Natural killer cell (primary cell): Measurements from ENCODE around the gene FBXW2. TPM values are rescaled to one million over a fixed set of nuclear protein-coding genes. Genes with fewer than 3 reads are reported as not detected.

Source experiments
- ATAC-seq, 3 donors: fragments of 150-1000 bp in 2 of 3; fragments of 200-7000 bp in 1 of 3; cut with Tn5 transposase; 1 replicate in 1 of 3; 2 replicates in 2 of 3; pipeline ENCODE4 v1.10.0; 2021; ENCODE audit warnings: mild to moderate bottlenecking in 2 of 3, moderate library complexity in 2 of 3
- DNase-seq, 2 donors: peaks; one replicate each; pipeline versions ENCODE4 v3.0.0 to v3.0.0-alpha.2; 2013 to 2021; ENCODE audit warnings: mixed read lengths in 1 of 2
- H3K27ac ChIP-seq: one replicate; pipeline ENCODE4 v1.5.1; 2013; ENCODE audit warnings: mild to moderate bottlenecking, low read length
- H3K27me3 ChIP-seq: one replicate; pipeline ENCODE4 v1.6.1; 2013; ENCODE audit warnings: low read length; ENCODE audit not compliant: control insufficient read depth, insufficient read depth
- H3K36me3 ChIP-seq: one replicate; pipeline ENCODE4 v1.6.1; 2013; ENCODE audit warnings: low read length; ENCODE audit not compliant: control insufficient read depth, insufficient read depth
- H3K4me1 ChIP-seq: one replicate; pipeline ENCODE4 v1.6.1; 2013; ENCODE audit warnings: low read length; ENCODE audit not compliant: control insufficient read depth, insufficient read depth
- H3K4me3 ChIP-seq: one replicate; pipeline ENCODE4 v1.5.1; 2013; ENCODE audit warnings: low read length
- H3K9me3 ChIP-seq: one replicate; pipeline ENCODE4 v1.6.1; 2013; ENCODE audit warnings: low read length; ENCODE audit not compliant: control insufficient read depth, insufficient read depth
- H3K27ac Mint-ChIP-seq, 2 donors: one replicate each; pipeline ENCODE4 v1.8.0; 2022; ENCODE audit warnings: mild to moderate bottlenecking in 2 of 2, mixed read lengths in 2 of 2, moderate library complexity in 1 of 2
- H3K27me3 Mint-ChIP-seq, 2 donors: one replicate each; pipeline ENCODE4 v1.8.0; 2022; ENCODE audit warnings: low read depth in 2 of 2, mixed read lengths in 2 of 2
- H3K36me3 Mint-ChIP-seq: one replicate; pipeline ENCODE4 v1.8.0; 2022; ENCODE audit warnings: mixed read lengths
- H3K4me1 Mint-ChIP-seq, 2 donors: one replicate each; pipeline ENCODE4 v1.8.0; 2022; ENCODE audit warnings: mixed read lengths in 2 of 2
- H3K4me3 Mint-ChIP-seq: one replicate; pipeline ENCODE4 v1.8.0; 2022; ENCODE audit warnings: mild to moderate bottlenecking, moderate library complexity, mixed read lengths
- H3K9me3 Mint-ChIP-seq, 2 donors: one replicate each; pipeline ENCODE4 v1.8.0; 2022; ENCODE audit warnings: mixed read lengths in 2 of 2
- CTCF ChIP-seq: fragments of 200-600 bp; IDR thresholded peaks from one replicate; pipeline ENCODE4 v1.8.0; 2022; ENCODE audit warnings: antibody characterized with exemption
- WGBS: methylation state at CpG from one replicate; pipeline ENCODE4 v1.1.7; 2013; ENCODE audit warnings: missing lambda C conversion rate; ENCODE audit not compliant: insufficient coverage; 5-methylcytosine and 5-hydroxymethylcytosine counted together
- intact Hi-C: fragments of 100-400 bp; cut with micrococcal nuclease; formaldehyde crosslinking; loops from one replicate; pipeline ENCODE4 v1.14.2; 2022
- total RNA-seq, 4 donors: library from RNA; stranded (reverse); fragments of 120-200 nt in 1 of 4; gene quantifications; one replicate each; pipeline versions ENCODE4 v1.2.3 to v1.2.4, GENCODE V29; 2013 to 2022

The FBXW2 gene
- total RNA-seq, 3 donors from 2014 or later (not counting 1 experiment from before 2014, with no cell fraction given): 88.3 to 122 (median 92.6) TPM

- no peaks in the 10 kb centered on the region for H3K9me3 Mint-ChIP-seq
- 97% methylated on average over 3 of the region's 3 CpGs for WGBS
- H3K27me3 ChIP-seq: no peaks in the 10 kb centered on the region
- peak overlapping the region in 1 of 2 donors; percentile 29 for H3K27ac Mint-ChIP-seq
- H3K36me3 Mint-ChIP-seq: peaks cover 19% of the 10 kb centered on the region
- no peak overlapping the region for H3K4me3 Mint-ChIP-seq
- TF ChIP-seq CTCF: no peak
- H3K4me1 Mint-ChIP-seq: peaks cover 0 to 5% of the 10 kb centered on the region in 2 donors
- no peaks in the 10 kb centered on the region for H3K27me3 Mint-ChIP-seq
- H3K36me3 ChIP-seq: peaks cover 80% of the 10 kb centered on the region
- intact Hi-C loops: no loop called here
- no peak overlapping the region for H3K4me3 ChIP-seq
- ATAC-seq (no peak), DNase-seq (no peak)
- H3K4me1 ChIP-seq: no peaks in the 10 kb centered on the region
- no peaks in the 10 kb centered on the region for H3K9me3 ChIP-seq
- H3K27ac ChIP-seq: no peak overlapping the region
These were observed 25.8 kb downstream of the FBXW2 start for GRCh38 chr9:120767451-120767850.

GRCh38 chr9:120765910-120766425 is 27.2 kb downstream of the FBXW2 start:
- Mint-ChIP-seq H3K27me3 (no peaks in the 10 kb centered on the region), H3K27ac (peak overlapping the region in 1 of 2 donors; percentile 40), H3K9me3 (no peaks in the 10 kb centered on the region), H3K36me3 (peaks cover 16% of the 10 kb centered on the region), H3K4me3 (no peak overlapping the region), H3K4me1 (peaks cover 0 to 5% of the 10 kb centered on the region in 2 donors)
- H3K4me3 ChIP-seq: no peak overlapping the region
- DNase-seq (no peak), ATAC-seq (no peak)
- no peak overlapping the region for H3K27ac ChIP-seq
- no peaks in the 10 kb centered on the region for H3K4me1 ChIP-seq
- peaks cover 78% of the 10 kb centered on the region for H3K36me3 ChIP-seq
- intact Hi-C loops: no loop called here
- H3K9me3 ChIP-seq: no peaks in the 10 kb centered on the region
- H3K27me3 ChIP-seq: no peaks in the 10 kb centered on the region
- 93% methylated on average over 1 of the region's 1 CpG for WGBS
- TF ChIP-seq CTCF: no peak

DNA sequence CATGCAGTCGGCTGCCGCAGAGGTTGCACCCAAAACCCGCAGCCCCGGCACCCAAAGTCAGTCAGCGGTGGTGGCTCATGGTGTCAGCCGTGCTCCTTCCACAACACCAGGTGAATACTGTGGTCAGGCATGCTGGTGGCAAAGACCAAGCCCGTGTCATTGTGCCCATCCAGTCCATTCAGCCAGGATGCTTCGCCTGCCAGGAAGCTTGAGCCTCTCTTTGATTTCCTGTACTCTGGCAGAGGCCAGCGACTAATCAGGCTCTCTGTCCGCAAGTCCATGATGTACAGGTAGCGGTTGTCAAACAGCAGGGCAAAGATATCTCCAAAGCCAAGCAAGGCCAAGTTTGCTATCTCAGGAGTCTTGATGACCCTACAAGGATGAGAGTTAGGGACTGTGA is 28.7 kb downstream of the FBXW2 start:
- no peaks in the 10 kb centered on the region for H3K9me3 Mint-ChIP-seq
- H3K4me1 Mint-ChIP-seq: peaks cover 0 to 5% of the 10 kb centered on the region in 2 donors
- H3K36me3 Mint-ChIP-seq: peaks cover 12% of the 10 kb centered on the region
- 96% methylated on average over 11 of the region's 11 CpGs for WGBS
- no peaks in the 10 kb centered on the region for H3K27me3 Mint-ChIP-seq
- Histone ChIP-seq H3K4me1 (no peaks in the 10 kb centered on the region), H3K9me3 (no peaks in the 10 kb centered on the region), H3K4me3 (no peak overlapping the region), H3K36me3 (peaks cover 73% of the 10 kb centered on the region), H3K27me3 (no peaks in the 10 kb centered on the region), H3K27ac (no peak overlapping the region)
- H3K4me3 Mint-ChIP-seq: no peak overlapping the region
- DNase-seq (no peak), ATAC-seq (no peak)
- no peak for TF ChIP-seq CTCF
- H3K27ac Mint-ChIP-seq: no peak overlapping the region
- intact Hi-C loops: no loop called here

DNA sequence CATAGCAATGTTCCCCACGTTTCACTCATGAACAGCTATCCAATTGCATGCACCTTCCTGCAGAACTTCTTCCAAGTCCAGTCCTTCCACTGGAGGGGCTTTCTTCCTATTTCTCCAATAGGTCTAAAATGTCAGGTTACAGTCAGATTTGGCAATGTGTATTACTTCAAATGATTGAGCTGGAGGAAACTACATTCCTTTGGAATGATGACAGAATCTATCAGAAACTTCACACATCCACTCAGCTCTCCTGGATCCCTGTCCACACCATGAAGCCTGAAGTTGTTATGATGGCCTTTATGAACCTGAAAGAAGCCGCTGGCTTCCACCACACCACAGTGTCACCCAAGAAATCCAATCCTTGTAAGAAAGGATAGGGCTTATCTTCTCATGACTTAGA is 32.2 kb downstream of the FBXW2 start:
- 95% methylated on average over 1 of the region's 2 CpGs for WGBS
- no peaks in the 10 kb centered on the region for H3K4me1 ChIP-seq
- H3K36me3 ChIP-seq: peaks cover 47% of the 10 kb centered on the region
- H3K4me3 ChIP-seq: no peak overlapping the region
- TF ChIP-seq CTCF: no peak
- no peak for ATAC-seq
- no peaks in the 10 kb centered on the region for H3K27me3 Mint-ChIP-seq
- H3K4me1 Mint-ChIP-seq: peaks cover 0 to 8% of the 10 kb centered on the region in 2 donors
- peaks cover 5% of the 10 kb centered on the region for H3K36me3 Mint-ChIP-seq
- H3K27ac Mint-ChIP-seq: peak overlapping the region in 1 of 2 donors; percentile 20
- DNase-seq: no peak
- no peak overlapping the region for H3K4me3 Mint-ChIP-seq
- no peaks in the 10 kb centered on the region for H3K27me3 ChIP-seq
- no peaks in the 10 kb centered on the region for H3K9me3 ChIP-seq
- no peak overlapping the region for H3K27ac ChIP-seq
- H3K9me3 Mint-ChIP-seq: no peaks in the 10 kb centered on the region
- intact Hi-C loops: no loop called here
